ENCODE measurements around the gene ZNF846. TPM values are rescaled to one million over a fixed set of nuclear protein-coding genes. Genes with fewer than 3 reads are reported as not detected.
"Not testable (repeated sequence)": the region's sequence is repeated elsewhere in the genome, so short reads cannot be mapped to it uniquely, and the experiment has no call there.

The ZNF846 gene
- total and polyA plus RNA-seq, 7 donors, result 3.6 to 48.7 (median 15.8) TPM

GRCh38 chr19:9793071-9793591 lies 24.6 kb upstream of the ZNF846 start:
- WGBS, 2 donors, result 19 to 24% methylated on average over 36 of the region's 36 CpGs
- intact Hi-C loops (cut with DNase I), result loop anchor here (2.0 to 5.0 kb wide), 5 partner anchors 26 to 484 kb away; partner anchors contain the start of genes FBXL12, ZNF426, ZNF562 and ZNF699
- Histone ChIP-seq H3K4me1 (peaks cover 0 to 30% (median 20%) of the 10 kb centered on the region in 4 donors), H3K36me3 (no peaks in the 10 kb centered on the region), H3K27me3 (no peaks in the 10 kb centered on the region), H3K4me3 (peak overlapping the region; percentile 60 to 86 (median 64)), H3K27ac (peak overlapping the region; percentile 90 to 99 (median 96)), H3K9me3 (no peaks in the 10 kb centered on the region)
- DNase-seq, result peak; percentile 82
- TF ChIP-seq POLR2AphosphoS5 (IDR thresholded peaks at IDR 0.05) (peak in 1 of 4 donors; percentile 18), POLR2A (IDR thresholded peaks at IDR 0.05) (no peak)

GRCh38 chr19:9792206-9793070 lies 23.9 kb upstream of the ZNF846 start:
- DNase-seq, result peak; percentile 98
- H3K27me3 ChIP-seq, result no peaks in the 10 kb centered on the region
- intact Hi-C loops (cut with DNase I), result loop anchor here (2.0 to 5.0 kb wide), 5 partner anchors 26 to 484 kb away; partner anchors contain the start of genes FBXL12, ZNF426, ZNF562 and ZNF699
- peak overlapping the region; percentile 90 to 99 (median 96) for H3K27ac ChIP-seq
- H3K9me3 ChIP-seq, result no peaks in the 10 kb centered on the region
- H3K4me3 ChIP-seq, result peak overlapping the region; percentile 60 to 86 (median 64)
- H3K4me1 ChIP-seq, result peaks cover 0 to 30% (median 20%) of the 10 kb centered on the region in 4 donors
- no peak for TF ChIP-seq EP300 (IDR thresholded peaks at IDR 0.05)
- TF ChIP-seq POLR2AphosphoS5 (IDR thresholded peaks at IDR 0.05), result peak in 2 of 4 donors; percentile 30 to 45
- TF ChIP-seq CTCF (IDR thresholded peaks at IDR 0.05), result no peak
- TF ChIP-seq POLR2A (IDR thresholded peaks at IDR 0.05), result peak in 1 of 2 donors; percentile 32
- 2 to 3% methylated on average over 70 of the region's 70 CpGs for WGBS, 2 donors
- no peaks in the 10 kb centered on the region for H3K36me3 ChIP-seq

GRCh38 chr19:9791552-9792205 lies 23.1 kb upstream of the ZNF846 start:
- H3K27me3 ChIP-seq, result no peaks in the 10 kb centered on the region
- 2 to 3% methylated on average over 50 of the region's 50 CpGs for WGBS, 2 donors
- H3K4me1 ChIP-seq, result peaks cover 0 to 30% (median 20%) of the 10 kb centered on the region in 4 donors
- peak overlapping the region; percentile 60 to 86 (median 64) for H3K4me3 ChIP-seq
- H3K9me3 ChIP-seq, result no peaks in the 10 kb centered on the region
- TF ChIP-seq POLR2A (IDR thresholded peaks at IDR 0.05), result peak in 1 of 2 donors; percentile 56
- TF ChIP-seq POLR2AphosphoS5 (IDR thresholded peaks at IDR 0.05), result peak; percentile 33 to 75 (median 50)
- TF ChIP-seq EP300 (IDR thresholded peaks at IDR 0.05), result no peak
- H3K27ac ChIP-seq, result peak overlapping the region; percentile 90 to 99 (median 96)
- H3K36me3 ChIP-seq, result no peaks in the 10 kb centered on the region
- peak; percentile 99 for DNase-seq
- intact Hi-C loops (cut with DNase I), result loop anchor here (2.0 to 5.0 kb wide), 6 partner anchors 27 to 483 kb away; partner anchors contain the start of genes FBXL12, ZNF426, ZNF561 and ZNF562

GRCh38 chr19:9791073-9791367 lies 22.5 kb upstream of the ZNF846 start:
- peak; percentile 71 for DNase-seq
- Histone ChIP-seq H3K27ac (peak overlapping the region; percentile 90 to 99 (median 96)), H3K4me3 (peak overlapping the region in 3 of 4 donors; percentile 61 to 86 (median 68)), H3K4me1 (peaks cover 0 to 33% (median 22%) of the 10 kb centered on the region in 4 donors)
- not testable (repeated sequence) for H3K9me3 ChIP-seq, H3K27me3 ChIP-seq, H3K36me3 ChIP-seq
- intact Hi-C loops (cut with DNase I), result loop anchor here (2.0 to 5.0 kb wide), 3 partner anchors 170 to 254 kb away; partner anchors contain the start of genes ZNF426 and ZNF561
- WGBS, 2 donors, result 86 to 91% methylated on average over 6 of the region's 6 CpGs

GRCh38 chr19:9789579-9789978 lies 21.0 kb upstream of the ZNF846 start:
- DNase-seq; H3K27me3 ChIP-seq; intact Hi-C loops (cut with DNase I); H3K9me3 ChIP-seq; H3K4me3 ChIP-seq; H3K36me3 ChIP-seq: not testable (repeated sequence)
- WGBS, 2 donors, result 59 to 63% methylated on average over 5 of the region's 5 CpGs
- H3K4me1 ChIP-seq, result peaks cover 0 to 34% (median 29%) of the 10 kb centered on the region in 4 donors
- H3K27ac ChIP-seq, result peak overlapping the region; percentile 90 to 99 (median 96)

- Histone ChIP-seq H3K27ac (peak overlapping the region; percentile 90 to 99 (median 96)), H3K4me3 (no peak overlapping the region), H3K4me1 (peaks cover 0 to 39% (median 33%) of the 10 kb centered on the region in 4 donors), H3K36me3 (no peaks in the 10 kb centered on the region), H3K9me3 (no peaks in the 10 kb centered on the region), H3K27me3 (no peaks in the 10 kb centered on the region)
- TF ChIP-seq CTCF (IDR thresholded peaks at IDR 0.05), result no peak
- WGBS, 2 donors, result 84 to 93% methylated on average over 11 of the region's 11 CpGs
- no peak for DNase-seq
- intact Hi-C loops (cut with DNase I), result no loop called here
Measured at GRCh38 chr19:9789066-9789465, 20.5 kb upstream of the ZNF846 start.

GRCh38 chr19:9788604-9789003 lies 20.1 kb upstream of the ZNF846 start:
- H3K9me3 ChIP-seq; H3K27me3 ChIP-seq; H3K4me3 ChIP-seq; H3K36me3 ChIP-seq; intact Hi-C loops (cut with DNase I): not testable (repeated sequence)
- Histone ChIP-seq H3K4me1 (peaks cover 0 to 40% (median 34%) of the 10 kb centered on the region in 4 donors), H3K27ac (peak overlapping the region in 3 of 4 donors; percentile 90 to 99 (median 94))
- peak; percentile 17 for DNase-seq
- WGBS, 2 donors, result 96 to 97% methylated on average over 13 of the region's 13 CpGs

Data from sigmoid colon (tissue), 7 donors.